ENCODE data around the gene CTCFL.

The CTCFL gene

DNA sequence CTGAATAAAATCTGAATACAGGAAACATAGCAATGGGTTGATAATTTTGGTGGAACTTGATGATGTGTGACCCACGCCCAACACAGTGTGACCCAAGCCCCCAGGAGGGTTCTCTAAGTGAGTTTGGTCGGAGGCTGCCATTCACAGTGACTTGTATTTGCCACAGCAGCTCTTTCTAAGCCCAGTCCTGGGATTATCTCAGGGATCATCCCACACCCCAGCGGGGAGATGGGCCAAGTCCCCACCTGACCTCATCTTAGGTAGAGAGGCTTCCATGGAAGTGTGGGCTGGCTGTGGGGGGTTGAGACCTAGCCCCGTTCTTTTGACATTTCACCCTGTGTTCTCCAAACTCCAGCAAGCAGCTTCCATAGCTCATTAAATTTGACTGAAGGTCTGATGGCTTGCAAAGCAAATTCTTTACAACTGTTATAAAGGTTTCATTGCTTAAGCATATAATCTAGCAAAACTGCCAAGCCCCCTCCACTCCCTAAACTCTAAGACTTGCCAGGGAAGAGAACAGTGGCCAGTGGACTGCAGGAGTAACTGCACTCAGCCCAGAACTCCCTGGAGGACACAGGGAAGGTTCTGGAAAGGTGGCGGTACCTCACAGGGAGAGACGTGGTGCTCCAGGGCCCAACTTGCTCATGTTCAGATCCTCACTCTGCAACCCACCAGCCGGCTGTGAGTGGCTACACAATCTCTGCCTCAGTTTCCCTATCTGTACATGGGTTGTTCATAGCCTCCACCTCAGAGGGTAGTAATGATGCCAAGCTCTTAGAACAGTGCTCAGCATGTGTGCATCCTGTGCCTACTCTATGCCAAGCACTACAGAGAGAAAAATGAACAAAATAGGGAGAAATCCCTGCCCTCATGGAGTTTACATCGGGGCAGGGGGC, 35.0 kb upstream of the CTCFL start:
- no peak for DNase-seq (ENCODE audit: low spot score)

DNA sequence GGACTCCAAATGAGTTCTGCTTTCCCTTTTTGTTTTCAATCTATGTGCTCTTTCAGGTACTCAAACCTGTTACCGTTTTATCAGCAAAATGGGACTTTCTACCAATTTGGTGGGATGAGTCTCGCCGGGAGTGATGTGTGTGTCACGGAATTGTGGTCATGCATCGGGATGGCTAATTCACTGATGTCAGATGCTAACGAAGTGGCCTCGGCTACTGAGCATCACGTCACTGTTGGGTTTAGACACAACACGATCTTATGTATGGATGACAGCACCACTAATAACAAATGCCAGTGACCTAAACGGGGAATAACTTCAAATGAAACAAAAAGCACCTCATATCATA, 34.3 kb upstream of the CTCFL start:
- DNase-seq (ENCODE audit: low spot score): no peak

DNA sequence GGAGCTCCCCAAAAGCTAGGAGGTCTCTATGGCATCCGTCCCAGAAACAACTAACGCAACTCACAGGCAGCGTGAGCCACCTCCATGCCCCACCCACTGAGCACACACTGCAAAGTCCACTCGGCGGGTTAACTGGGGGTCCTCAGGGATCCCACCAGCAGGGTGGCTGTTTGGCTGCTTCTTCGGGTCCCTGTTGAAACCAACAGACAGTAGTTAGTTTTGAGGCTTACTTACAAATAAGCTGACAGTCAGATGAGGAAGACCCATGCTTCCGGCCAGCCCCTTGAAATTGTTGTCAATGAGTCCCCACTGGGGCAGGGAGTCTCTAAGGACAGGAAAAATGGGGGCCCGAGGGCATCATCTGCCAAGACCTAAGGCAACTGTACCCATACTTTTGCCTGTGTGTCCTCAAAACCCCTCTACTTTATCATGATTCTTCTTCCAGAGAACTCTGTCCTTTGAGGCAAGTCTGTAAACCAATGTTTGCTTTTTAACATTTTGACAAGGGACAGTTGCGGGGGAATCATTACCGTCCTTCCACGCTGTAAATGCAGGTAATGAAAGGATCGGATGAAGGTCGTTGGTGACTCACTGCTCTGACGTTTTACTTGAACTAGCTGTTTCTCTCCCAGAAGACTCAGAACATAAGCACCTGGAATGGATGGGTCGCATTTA, 33.8 kb upstream of the CTCFL start:
- no peak for DNase-seq (ENCODE audit: low spot score)

DNA sequence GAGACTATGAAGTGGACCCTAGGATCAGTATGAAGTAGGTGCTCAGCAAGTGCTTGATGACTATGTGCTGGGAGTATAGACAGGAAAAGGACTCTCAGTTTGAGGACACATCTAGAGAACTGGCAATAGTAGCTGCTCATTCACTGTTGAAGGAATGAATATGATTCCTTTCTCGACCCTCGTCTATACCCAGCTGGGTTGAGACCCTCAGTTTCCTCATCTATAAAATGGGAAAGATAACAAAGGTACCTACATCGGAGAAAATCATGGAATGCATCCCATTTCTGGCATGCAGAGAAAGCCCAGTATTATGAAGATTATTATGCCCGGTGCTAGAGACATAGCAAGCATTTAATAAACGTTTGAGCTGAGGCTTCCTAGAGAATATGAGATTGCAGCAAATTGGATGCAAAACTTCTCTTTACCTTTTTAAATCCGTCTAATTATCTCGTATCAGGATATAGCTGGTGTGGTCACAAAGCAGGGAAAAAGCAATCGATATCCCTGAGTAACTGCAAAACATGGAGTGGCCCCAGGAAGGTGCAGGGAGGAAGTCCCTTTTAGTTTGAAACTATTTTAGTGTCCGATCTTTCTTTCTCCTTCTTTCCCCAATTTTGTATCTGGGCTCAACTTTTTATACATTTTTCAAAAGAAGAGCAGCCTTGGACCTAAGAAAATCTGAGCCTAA, 33.1 kb upstream of the CTCFL start:
- no peak for DNase-seq (ENCODE audit: low spot score)

DNA sequence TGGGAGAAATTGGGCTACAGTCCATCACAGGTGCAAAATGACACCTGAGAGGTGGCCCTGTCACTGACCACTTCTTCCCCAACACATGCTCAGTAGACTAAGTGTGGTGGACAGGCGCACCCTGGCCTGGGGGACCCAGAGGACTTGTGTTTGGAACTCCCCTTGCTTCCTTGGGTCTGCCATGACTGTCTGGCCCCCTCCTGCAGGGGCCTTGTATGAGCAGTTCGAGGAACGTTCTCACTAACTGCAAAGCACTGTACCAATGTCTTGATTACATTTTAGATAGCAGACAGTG, 32.0 kb upstream of the CTCFL start:
- DNase-seq (ENCODE audit: low spot score): no peak

DNA sequence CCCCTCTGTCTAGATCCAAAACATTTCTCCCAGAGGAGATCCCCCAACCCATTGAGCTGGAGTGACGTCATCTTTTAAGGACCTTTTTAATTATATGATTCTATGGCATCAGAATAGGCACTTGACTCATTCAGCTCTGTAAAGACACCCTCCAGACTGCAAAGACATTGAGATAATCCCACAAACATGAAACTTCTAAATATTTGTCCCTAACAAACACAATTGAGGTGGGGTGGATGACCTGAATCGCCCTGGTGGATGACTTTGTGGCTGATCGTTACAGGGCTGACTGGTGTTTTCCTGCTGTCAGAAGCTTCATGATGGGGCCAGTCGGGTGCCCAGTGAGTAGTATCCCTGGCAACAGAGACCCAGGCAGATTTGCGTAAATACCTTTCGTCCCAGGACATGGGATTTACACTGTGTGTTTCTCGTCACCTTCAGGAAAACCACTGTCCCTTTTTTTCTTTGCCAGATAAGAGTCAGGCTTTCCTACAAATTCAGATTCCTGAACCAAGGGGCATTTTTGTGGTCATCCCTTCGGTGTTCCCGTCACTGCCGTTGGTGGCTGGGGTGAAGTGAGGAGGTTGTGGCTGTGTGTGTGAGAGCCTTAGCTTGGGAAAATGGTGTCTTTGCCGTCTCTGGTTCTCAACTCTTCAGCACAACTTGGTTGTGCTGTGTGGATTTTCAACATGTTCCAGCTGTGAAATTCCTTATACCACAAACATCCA, 30.7 kb upstream of the CTCFL start:
- no peak for DNase-seq (ENCODE audit: low spot score)

DNA sequence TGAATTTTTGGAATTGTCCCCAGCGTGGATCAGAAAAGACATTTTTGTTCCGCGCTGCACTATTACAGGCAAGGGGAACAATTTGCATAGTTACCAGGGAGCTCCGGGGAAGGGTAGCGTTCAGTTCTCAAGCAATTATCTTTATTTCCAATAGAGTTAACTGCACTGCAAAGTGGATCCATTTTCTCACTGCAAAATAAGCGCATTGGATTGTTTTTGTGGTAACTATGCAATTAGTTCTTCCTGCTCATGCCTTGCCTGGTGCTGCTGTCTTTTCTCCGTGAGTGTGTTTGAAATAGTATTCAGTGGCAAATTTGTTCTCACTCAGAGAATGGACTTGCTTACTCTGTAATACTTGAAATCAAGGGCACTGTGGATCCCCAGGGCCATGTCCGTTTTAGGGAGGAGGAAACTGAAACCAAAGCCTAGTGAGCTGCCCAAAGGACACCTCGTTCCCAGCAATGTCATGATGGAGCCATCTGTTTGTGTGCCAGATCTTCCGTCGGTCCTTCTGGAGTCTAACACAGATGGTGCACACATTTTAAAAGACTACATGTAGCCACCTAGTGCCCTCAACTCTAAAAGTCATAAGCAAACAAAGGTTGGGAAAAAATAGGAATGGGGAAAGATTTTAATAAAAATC, 28.6 kb upstream of the CTCFL start:
- no peak for DNase-seq (ENCODE audit: low spot score)

DNA sequence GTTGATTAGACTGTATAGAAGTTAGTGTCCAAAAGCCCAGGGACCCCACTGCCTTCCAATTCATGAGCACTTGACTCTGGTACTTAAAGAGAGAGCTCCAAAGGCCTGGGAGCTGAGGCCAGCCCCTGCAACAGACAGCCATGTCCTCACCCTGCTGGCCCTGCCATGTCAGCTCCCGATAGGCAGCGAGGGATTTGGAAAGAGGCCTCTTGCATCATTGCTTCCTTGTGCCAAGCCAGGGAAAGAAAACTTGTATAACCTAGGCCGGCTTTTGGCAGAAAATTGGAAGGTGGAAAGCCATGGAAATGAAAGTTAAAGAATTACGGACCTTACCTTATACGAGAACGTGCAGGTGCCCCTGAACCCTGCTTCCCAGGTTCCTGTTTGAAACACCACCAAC, 27.5 kb upstream of the CTCFL start:
- DNase-seq (ENCODE audit: low spot score): no peak

DNA sequence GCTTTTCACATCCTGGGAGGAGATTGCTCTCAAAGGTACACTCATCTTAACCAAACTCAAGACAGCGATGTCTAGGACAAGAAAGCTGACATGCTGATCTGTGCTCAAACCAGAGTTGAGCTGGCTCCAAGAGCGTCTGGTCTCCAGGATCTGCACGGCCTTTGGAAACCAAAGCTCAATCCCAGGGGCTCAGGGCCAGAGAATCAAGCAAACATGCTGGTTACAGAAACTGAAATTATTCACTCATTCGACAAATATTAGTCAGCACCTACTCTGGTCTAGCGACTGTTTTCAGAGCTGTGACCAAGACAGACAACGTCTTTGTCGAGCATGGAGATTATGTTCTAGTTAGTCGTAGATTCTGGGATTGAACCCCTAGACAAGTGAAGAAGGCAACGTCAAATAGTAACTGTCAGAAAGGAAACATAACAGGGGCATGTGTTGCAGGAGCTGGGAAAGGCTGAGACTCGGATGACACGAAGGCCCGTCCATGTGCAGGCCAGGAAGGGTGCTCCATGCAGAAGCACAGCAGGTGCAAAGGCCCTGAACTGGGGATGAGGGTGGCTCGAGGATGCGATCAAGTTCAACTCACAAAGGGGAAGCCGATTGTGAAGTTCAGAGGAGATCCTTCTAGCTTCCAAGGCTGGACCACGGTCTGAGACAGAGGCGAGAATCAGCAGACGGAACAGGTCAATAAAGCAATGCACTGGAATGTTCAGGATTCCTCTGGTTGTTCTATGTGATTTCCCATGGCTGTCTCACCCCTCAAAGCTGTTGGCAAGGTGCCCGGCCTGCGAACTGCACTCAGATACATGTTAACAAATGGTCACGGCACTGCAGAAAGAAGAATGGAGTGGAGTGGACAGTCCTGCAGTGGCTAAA, 23.5 kb upstream of the CTCFL start:
- DNase-seq (ENCODE audit: low spot score): no peak

DNA sequence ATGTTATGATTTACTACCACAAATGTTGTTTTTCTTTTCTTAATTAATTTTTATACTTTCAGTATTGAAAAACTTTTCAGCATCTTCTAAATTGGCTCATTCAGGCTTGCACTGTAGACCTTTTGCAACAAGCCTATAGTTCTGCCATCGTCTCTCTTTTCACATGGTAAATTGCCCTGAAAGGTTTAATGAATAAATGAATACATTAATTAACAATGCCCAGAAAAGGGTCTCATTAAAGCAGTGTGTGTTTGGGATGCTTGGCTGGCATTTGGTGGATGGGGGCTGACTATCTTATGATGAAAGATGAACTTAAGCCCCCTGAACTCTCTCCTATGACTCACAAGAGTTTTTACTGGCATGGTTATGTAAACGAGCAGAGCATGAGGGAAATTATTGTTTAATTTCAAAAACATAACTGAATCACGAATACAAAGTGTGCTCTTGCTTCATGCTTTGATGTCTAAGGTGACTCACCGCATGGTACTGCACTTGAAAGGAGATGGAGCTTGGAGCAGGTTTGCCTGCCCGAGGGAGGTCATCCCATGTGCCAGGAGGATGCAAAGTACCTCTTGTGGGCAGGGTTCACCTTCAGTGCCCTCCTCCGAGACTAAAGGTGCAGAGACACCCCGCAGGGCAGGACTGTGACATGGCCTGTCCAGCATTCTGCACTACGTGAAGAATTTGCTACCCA, 22.2 kb upstream of the CTCFL start:
- peak; percentile 51 for DNase-seq (ENCODE audit: low spot score)

DNA sequence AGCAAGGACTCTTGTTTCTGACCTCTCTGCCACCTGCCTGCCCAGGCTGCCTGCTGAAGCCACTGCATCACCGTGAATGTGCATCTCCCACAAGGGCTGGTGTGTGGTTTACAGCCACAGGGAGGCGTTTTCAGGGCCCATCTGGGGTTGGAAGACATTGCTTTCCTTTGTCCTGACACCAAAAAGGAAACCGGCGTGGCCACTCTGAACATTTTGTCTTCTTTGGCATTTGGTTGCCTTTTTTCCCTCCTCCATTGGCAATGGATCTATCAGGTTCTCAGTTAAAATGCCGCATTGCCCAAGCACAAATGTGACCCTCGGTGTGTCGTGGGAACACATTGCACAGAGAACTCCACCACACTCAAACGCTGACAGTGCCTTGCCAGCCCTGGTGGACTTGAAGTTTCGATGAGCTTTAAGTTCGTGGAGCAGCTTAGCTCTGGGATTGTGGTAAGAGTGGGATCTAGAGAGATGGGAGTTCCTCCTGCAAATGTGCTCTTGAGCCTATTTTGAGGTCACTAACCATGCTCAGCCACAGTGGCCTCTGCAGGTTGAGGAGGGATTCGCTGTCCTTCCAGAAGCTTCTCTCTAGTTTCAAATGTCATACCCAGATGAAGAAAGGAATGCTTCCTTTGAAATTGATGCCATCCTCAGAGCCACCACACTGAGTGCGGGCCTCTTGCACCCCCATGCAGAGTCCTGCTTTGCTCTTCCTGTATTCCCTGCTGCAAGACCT, 21.2 kb upstream of the CTCFL start:
- DNase-seq (ENCODE audit: low spot score): no peak

DNA sequence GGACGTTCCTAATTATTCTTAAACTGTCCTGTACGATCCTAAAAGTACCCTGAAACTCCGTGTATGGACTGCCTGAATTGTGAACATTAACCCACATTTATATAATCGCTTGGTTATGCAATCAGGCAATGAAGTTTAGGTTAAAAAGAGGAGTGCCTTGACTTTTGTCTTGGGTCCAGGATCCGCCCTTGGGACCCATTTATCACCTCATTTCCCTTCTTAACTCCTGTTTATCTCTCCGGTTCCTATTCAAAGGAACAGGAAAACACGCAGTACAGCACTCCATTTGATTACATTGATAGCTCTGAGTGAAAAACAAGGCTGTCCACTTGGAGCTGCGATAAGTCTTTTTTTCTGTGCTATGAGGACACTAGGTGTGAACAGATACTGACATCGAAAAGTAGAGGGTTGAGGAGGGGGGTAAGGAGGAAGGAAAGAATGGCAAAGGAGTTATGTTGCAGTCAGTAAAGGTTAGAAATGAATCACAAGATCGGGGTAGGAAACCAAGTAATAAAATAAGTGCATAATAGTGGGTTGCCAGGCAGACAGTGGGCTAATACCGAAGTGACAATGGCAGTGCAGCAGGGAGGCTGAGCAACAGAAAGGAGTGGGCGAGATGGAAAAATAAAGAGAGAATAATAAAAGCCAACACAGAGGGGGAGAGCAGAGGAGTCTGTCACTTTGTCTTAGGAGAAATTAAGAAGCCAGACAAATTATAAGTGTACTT, 20.1 kb upstream of the CTCFL start:
- peak; percentile 38 for DNase-seq (ENCODE audit: low spot score)

DNA sequence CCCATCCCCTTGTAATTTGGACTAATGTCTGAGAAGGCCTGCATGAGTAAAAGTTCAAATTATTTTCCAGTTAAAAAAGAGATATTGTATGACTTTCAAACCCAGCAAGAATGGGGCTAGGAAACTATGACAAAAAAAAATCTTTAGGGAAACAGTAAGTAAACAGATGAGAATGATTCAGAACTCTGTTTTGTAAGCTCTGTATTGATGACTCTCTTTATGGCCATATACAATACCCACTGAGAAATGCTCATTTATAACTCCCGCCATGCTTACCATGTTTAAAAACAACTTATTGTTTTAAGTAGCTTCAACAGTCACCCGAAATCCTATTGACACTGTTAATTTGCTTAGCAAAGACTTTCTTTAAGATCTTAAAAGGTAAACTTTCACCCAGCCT, 18.8 kb upstream of the CTCFL start:
- DNase-seq (ENCODE audit: low spot score): no peak

DNA sequence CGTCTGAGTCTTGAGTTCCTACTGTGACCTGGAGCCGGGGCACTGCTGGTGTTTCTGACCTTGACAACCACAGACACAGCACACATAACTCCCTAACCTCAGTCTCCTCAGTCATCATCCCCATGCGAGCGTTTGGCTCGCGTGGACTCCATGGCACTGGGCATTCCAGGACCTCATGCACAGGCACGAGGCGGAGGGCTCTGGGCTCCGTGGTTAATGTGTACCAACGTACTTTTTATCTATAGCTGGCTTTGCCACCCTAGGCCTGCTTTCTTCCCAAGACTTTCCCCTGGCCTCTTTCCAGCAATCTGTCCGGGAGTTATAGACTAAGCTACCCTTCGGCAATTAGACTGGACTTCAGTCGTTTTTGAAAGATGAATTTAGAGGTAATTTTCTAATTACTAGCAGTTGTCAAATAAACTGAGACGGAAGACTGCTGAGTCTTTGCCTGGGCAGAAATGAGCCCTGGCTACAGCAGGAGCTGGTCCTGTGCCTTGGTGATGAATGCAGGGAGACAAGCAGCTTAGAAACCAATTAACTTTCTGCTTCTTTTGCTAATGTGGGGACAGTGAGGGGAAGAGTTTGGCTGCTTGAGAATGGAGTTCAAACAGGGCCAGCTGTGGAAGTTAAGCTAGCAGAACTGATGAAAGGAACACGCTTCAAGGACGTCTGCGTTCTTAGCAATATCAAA, 16.1 kb upstream of the CTCFL start:
- no peak for DNase-seq (ENCODE audit: low spot score)

DNA sequence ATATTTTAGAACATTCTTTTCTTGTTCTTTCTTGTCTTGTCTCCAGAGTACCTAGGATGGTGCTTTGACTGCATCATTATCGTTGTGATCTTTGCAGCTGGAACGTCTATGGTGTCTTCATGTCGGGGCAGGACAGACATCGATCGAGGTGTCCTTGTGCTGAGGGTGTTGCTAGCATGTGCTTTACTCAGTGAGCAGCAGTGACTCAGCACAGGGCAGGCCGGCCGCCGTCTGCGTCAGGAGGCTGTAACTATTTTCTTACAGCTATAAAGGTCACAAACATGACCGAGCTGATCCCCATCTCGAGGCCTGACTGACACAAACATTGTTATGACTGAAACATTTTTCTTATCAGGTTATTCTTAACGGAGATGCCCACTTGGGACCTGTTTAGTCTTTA, 14.9 kb upstream of the CTCFL start:
- no peak for DNase-seq (ENCODE audit: low spot score)

DNA sequence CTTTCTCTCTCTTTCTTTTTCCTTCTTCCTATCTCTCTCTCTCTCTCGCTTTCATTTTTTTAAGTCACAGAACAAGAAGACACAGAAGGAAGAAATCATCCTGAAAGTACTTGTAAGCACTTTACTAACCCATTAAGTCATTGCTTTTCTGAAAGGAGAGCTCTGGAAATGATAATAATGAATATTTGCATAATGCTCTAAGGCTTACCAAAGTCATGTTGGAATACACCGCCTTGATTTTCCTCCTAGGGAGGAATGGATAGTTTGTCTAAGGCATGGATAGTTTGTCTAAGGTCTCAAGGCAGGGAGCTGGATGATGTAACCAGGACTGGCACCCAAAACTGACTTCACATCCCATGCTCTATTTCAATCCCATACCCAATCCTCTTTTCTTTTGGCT, 12.9 kb upstream of the CTCFL start:
- no peak for DNase-seq (ENCODE audit: low spot score)

DNA sequence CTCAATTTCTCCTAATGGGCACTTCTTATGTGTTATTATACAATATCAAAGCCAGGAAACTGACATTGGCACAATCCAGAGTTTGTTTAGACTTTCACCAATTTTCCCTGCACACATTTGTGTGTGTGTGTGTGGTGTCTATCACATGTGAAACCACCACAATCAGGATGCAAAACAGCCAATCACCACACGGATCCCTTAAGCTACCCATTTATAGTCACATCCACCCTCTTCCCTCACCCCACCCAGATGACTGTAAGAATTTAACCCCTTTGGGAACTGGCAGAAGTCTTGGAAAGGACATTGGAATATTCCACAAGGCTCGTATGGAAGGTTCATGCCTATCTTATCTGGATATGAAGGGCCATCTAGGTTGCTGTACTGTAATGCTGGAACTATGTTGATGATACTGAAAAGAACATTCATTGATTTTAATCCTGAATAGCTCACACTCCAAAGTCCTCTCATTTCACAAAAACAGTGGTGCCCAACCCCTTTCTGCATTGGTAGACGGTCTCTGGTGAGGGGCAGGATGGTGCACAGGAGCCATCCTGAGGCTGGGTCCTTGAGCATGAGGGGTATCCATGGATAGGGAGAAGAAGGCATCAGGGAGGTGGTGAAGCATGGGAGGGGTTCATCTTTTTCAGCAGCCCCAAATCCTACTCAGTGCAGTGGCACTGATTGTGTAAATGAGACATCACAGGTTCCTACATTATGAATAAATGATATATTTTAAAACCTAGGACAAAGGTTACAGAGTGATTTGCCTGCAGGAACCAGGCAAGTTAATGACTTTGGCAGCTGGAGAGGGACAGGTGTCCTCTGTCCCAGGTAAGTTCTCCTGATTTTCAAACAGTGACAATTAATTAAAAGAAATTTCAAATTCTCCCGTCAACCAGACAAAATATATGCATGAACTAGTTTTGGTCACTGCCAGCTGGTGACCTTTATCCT, 12.1 kb upstream of the CTCFL start:
- no peak for DNase-seq (ENCODE audit: low spot score)
